Sigmoid colon (tissue), 7 donors: ENCODE results near the gene FGGY. TPM values are rescaled to one million over a fixed set of nuclear protein-coding genes. Genes with fewer than 3 reads are reported as not detected.

Experiments
- DNase-seq: peaks from one replicate; pipeline ENCODE4 v3.0.0-alpha.2; 2019
- H3K27ac ChIP-seq, 4 donors: fragments of 200-600 bp; sonication (generic); one replicate each; pipeline ENCODE4 v1.5.1; 2016 to 2019; ENCODE audit warnings: mild to moderate bottlenecking in 1 of 4
- H3K27me3 ChIP-seq, 3 donors: fragments of 200-600 bp; sonication (generic); one replicate each; pipeline ENCODE4 v1.5.1; 2019; ENCODE audit warnings: mild to moderate bottlenecking in 1 of 3
- H3K36me3 ChIP-seq, 4 donors: fragments of 200-600 bp; sonication (generic); one replicate each; pipeline ENCODE4 v1.5.1; 2016 to 2019
- H3K4me1 ChIP-seq, 4 donors: fragments of 200-600 bp; sonication (generic); one replicate each; pipeline ENCODE4 v1.5.1; 2017 to 2019
- H3K4me3 ChIP-seq, 4 donors: fragments of 200-600 bp; sonication (generic); one replicate each; pipeline ENCODE4 v1.5.1; 2017 to 2019; ENCODE audit warnings: mild to moderate bottlenecking in 2 of 4, moderate library complexity in 1 of 4
- H3K9me3 ChIP-seq, 4 donors: fragments of 200-600 bp in 3 of 4; sonication (generic) in 3 of 4; one replicate each; pipeline versions ENCODE4 v1.5.1 to v1.6.1; 2013 to 2019
- CTCF ChIP-seq, 4 experiments: fragments of 450-650 bp in 3 of 4; fragments of 200-600 bp in 1 of 4; IDR thresholded peaks; one replicate each; pipeline ENCODE4 v1.5.1; 2016 to 2019; ENCODE audit warnings: antibody characterized with exemption in 4 of 4, mild to moderate bottlenecking in 3 of 4, moderate library complexity in 2 of 4
- EP300 ChIP-seq, 4 donors: sonication (generic); formaldehyde crosslinking; IDR thresholded peaks; one replicate each; pipeline ENCODE4 v1.6.1; 2017; ENCODE audit warnings: antibody characterized with exemption in 4 of 4
- POLR2A ChIP-seq, 2 donors: fragments of 450-650 bp; IDR thresholded peaks; one replicate each; pipeline ENCODE4 v1.6.1; 2016; ENCODE audit warnings: antibody characterized with exemption in 2 of 2, mild to moderate bottlenecking in 2 of 2, moderate library complexity in 2 of 2
- POLR2AphosphoS5 ChIP-seq, 4 donors: sonication (generic); formaldehyde crosslinking; IDR thresholded peaks; one replicate each; pipeline ENCODE4 v1.6.1; 2017; ENCODE audit warnings: antibody characterized with exemption in 4 of 4
- WGBS, 2 donors: extraction: QIAGEN DNeasy Blood & Tissue Kit; methylation state at CpG; one replicate each; pipeline ENCODE4 v1.1.7; 2013; 5-methylcytosine and 5-hydroxymethylcytosine counted together
- intact Hi-C: fragments of 100-400 bp; cut with DNase I; formaldehyde crosslinking; loops from one replicate; pipeline ENCODE4 v1.15.1; 2023
- polyA plus RNA-seq, 3 donors: library from polyadenylated mRNA; stranded (reverse); fragments of 200-250 nt; gene quantifications; one replicate each; pipeline ENCODE4 v1.2.3, GENCODE V29; 2013
- total RNA-seq, 4 donors: library from RNA; depleted of rRNA; stranded (reverse); fragments of >200 nt; gene quantifications; one replicate each; pipeline ENCODE4 v1.1.0, GENCODE V29; 2016
- donor health status: healthy with polysubstance abuse.
- donor health status: Bipolar disorder and iron deficiency.
- donor health status: healthy.

FGGY gene
- total and polyA plus RNA-seq, 7 donors = 4.8 to 54.1 (median 20.5) TPM

- intact Hi-C loops = no loop called here
- WGBS, 2 donors = 48 to 62% methylated on average over 3 of the region's 3 CpGs
These were observed 446.6 kb downstream of the FGGY start for GRCh38 chr1:59743324-59744091.

GRCh38 chr1:59747420-59748024 is 450.6 kb downstream of the FGGY start:
- H3K36me3 ChIP-seq = no peaks in the 10 kb centered on the region
- no peak overlapping the region for H3K4me3 ChIP-seq
- intact Hi-C loops = no loop called here
- H3K27me3 ChIP-seq = no peaks in the 10 kb centered on the region
- no peak for TF ChIP-seq POLR2A (IDR thresholded peaks at IDR 0.05)
- TF ChIP-seq POLR2AphosphoS5 (IDR thresholded peaks at IDR 0.05) = no peak
- no peak for TF ChIP-seq EP300 (IDR thresholded peaks at IDR 0.05)
- TF ChIP-seq CTCF (IDR thresholded peaks at IDR 0.05) = no peak
- H3K4me1 ChIP-seq = peaks cover 0 to 30% (median 9%) of the 10 kb centered on the region in 4 donors
- H3K9me3 ChIP-seq = no peaks in the 10 kb centered on the region
- no peak for DNase-seq
- no peak overlapping the region for H3K27ac ChIP-seq
- WGBS, 2 donors = 91 to 94% methylated on average over 2 of the region's 2 CpGs

More at GRCh38 chr1:59743324-59744091, 446.6 kb downstream of the FGGY start:
- DNase-seq = no peak
- Histone ChIP-seq H3K36me3 (no peaks in the 10 kb centered on the region), H3K27ac (peak overlapping the region; percentile 4 to 58 (median 52)), H3K9me3 (no peaks in the 10 kb centered on the region), H3K27me3 (no peaks in the 10 kb centered on the region), H3K4me3 (no peak overlapping the region), H3K4me1 (peaks cover 0 to 17% (median 7%) of the 10 kb centered on the region in 4 donors)
- no peak for TF ChIP-seq EP300 (IDR thresholded peaks at IDR 0.05)
- peak in 1 of 4 donors; percentile 13 for TF ChIP-seq POLR2AphosphoS5 (IDR thresholded peaks at IDR 0.05)

GRCh38 chr1:59748123-59748522 is 451.2 kb downstream of the FGGY start:
- WGBS, 2 donors = 42 to 87% methylated on average over 1 of the region's 1 CpG
- TF ChIP-seq EP300 (IDR thresholded peaks at IDR 0.05) = no peak
- no peak for TF ChIP-seq CTCF (IDR thresholded peaks at IDR 0.05)
- TF ChIP-seq POLR2AphosphoS5 (IDR thresholded peaks at IDR 0.05) = no peak
- TF ChIP-seq POLR2A (IDR thresholded peaks at IDR 0.05) = no peak
- no peak overlapping the region for H3K4me3 ChIP-seq
- H3K4me1 ChIP-seq = peaks cover 0 to 25% (median 8%) of the 10 kb centered on the region in 4 donors
- H3K9me3 ChIP-seq = no peaks in the 10 kb centered on the region
- H3K36me3 ChIP-seq = no peaks in the 10 kb centered on the region
- no peak for DNase-seq
- intact Hi-C loops = no loop called here
- H3K27me3 ChIP-seq = no peaks in the 10 kb centered on the region
- H3K27ac ChIP-seq = no peak overlapping the region

GRCh38 chr1:59750328-59751003 is 453.6 kb downstream of the FGGY start:
- Histone ChIP-seq H3K4me3 (no peak overlapping the region), H3K36me3 (no peaks in the 10 kb centered on the region), H3K27me3 (no peaks in the 10 kb centered on the region), H3K9me3 (no peaks in the 10 kb centered on the region), H3K4me1 (peaks cover 0 to 21% (median 7%) of the 10 kb centered on the region in 4 donors), H3K27ac (peak overlapping the region in 2 of 4 donors; percentile 13 to 41)
- intact Hi-C loops = no loop called here
- TF ChIP-seq EP300 (IDR thresholded peaks at IDR 0.05) (peak in 1 of 4 donors; percentile 49), CTCF (IDR thresholded peaks at IDR 0.05) (no peak), POLR2AphosphoS5 (IDR thresholded peaks at IDR 0.05) (peak in 3 of 4 donors; percentile 12 to 81 (median 42))
- 80 to 84% methylated on average over 4 of the region's 4 CpGs for WGBS, 2 donors
- peak; percentile 76 for DNase-seq

GRCh38 chr1:59751004-59751395 is 454.1 kb downstream of the FGGY start:
- DNase-seq = no peak
- H3K4me1 ChIP-seq = peaks cover 0 to 26% (median 9%) of the 10 kb centered on the region in 4 donors
- intact Hi-C loops = no loop called here
- peak overlapping the region in 1 of 4 donors; percentile 41 for H3K27ac ChIP-seq
- H3K4me3 ChIP-seq = no peak overlapping the region
- no peaks in the 10 kb centered on the region for H3K36me3 ChIP-seq
- H3K27me3 ChIP-seq = no peaks in the 10 kb centered on the region
- 76 to 90% methylated on average over 2 of the region's 2 CpGs for WGBS, 2 donors
- TF ChIP-seq CTCF (IDR thresholded peaks at IDR 0.05) = no peak
- TF ChIP-seq POLR2AphosphoS5 (IDR thresholded peaks at IDR 0.05) = no peak
- TF ChIP-seq EP300 (IDR thresholded peaks at IDR 0.05) = no peak
- no peak for TF ChIP-seq POLR2A (IDR thresholded peaks at IDR 0.05)
- no peaks in the 10 kb centered on the region for H3K9me3 ChIP-seq
